Measurements from ENCODE around the gene ZNF606.

DNA sequence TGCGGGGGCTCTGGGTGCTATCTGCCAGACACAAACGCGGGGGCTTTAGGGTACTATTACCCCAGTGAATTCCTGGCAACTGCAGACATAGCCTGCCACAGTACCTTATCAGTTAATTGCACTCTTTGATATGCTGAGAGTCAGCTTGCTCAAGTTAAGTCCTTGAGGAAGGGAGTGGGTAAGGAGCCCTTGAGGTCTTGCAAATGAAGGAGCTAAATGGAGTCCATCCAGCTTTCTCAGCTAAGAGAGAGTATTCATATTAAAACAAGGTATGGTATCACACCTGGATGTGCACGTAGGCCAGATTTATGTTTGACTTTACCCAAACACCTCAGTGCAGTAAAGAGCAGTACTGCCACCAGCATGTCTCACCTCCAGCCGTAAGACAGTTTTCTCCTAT is 11.5 kb upstream of the ZNF606 start:
- TF ChIP-seq, protein P1, sequence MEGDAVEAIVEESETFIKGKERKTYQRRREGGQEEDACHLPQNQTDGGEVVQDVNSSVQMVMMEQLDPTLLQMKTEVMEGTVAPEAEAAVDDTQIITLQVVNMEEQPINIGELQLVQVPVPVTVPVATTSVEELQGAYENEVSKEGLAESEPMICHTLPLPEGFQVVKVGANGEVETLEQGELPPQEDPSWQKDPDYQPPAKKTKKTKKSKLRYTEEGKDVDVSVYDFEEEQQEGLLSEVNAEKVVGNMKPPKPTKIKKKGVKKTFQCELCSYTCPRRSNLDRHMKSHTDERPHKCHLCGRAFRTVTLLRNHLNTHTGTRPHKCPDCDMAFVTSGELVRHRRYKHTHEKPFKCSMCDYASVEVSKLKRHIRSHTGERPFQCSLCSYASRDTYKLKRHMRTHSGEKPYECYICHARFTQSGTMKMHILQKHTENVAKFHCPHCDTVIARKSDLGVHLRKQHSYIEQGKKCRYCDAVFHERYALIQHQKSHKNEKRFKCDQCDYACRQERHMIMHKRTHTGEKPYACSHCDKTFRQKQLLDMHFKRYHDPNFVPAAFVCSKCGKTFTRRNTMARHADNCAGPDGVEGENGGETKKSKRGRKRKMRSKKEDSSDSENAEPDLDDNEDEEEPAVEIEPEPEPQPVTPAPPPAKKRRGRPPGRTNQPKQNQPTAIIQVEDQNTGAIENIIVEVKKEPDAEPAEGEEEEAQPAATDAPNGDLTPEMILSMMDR (IDR thresholded peaks at IDR 0.05) = no peak
- TF ChIP-seq POLR2AphosphoS5 (IDR thresholded peaks at IDR 0.05) = no peak
